8988T (cell line): Measurements from ENCODE around the gene IL36RN.
"Not testable (repeated sequence)": the region's sequence is repeated elsewhere in the genome, so short reads cannot be mapped to it uniquely, and the experiment has no call there.

Source experiments
- DNase-seq: peaks from one replicate; pipeline ENCODE4 v3.0.0; 2011

The IL36RN gene

GRCh38 chr2:113075600-113075999 lies 16.6 kb downstream of the IL36RN start:
- no peak for DNase-seq

GRCh38 chr2:113076954-113077669 lies 18.1 kb downstream of the IL36RN start:
- DNase-seq: no peak

GRCh38 chr2:113077921-113078320 lies 18.9 kb downstream of the IL36RN start:
- no peak for DNase-seq

- no peak for DNase-seq
These were observed 19.4 kb downstream of the IL36RN start for GRCh38 chr2:113078350-113078839.

GRCh38 chr2:113079131-113079530 lies 20.1 kb downstream of the IL36RN start:
- DNase-seq: no peak

GRCh38 chr2:113080134-113080533 lies 21.1 kb downstream of the IL36RN start:
- no peak for DNase-seq

GRCh38 chr2:113081488-113082210 lies 22.7 kb downstream of the IL36RN start:
- no peak for DNase-seq

GRCh38 chr2:113083296-113083695 lies 24.3 kb downstream of the IL36RN start:
- DNase-seq: no peak

- no peak for DNase-seq
These were observed 25.4 kb downstream of the IL36RN start for GRCh38 chr2:113084249-113085000.

GRCh38 chr2:113085542-113085941 lies 26.5 kb downstream of the IL36RN start:
- no peak for DNase-seq

GRCh38 chr2:113088213-113088992 lies 29.4 kb downstream of the IL36RN start:
- no peak for DNase-seq

- no peak for DNase-seq
These were observed 30.9 kb downstream of the IL36RN start for GRCh38 chr2:113089916-113090315.

GRCh38 chr2:113091231-113091896 lies 32.4 kb downstream of the IL36RN start:
- DNase-seq: no peak

GRCh38 chr2:113092864-113093612 lies 34.0 kb downstream of the IL36RN start:
- no peak for DNase-seq

GRCh38 chr2:113093613-113093977 lies 34.6 kb downstream of the IL36RN start:
- DNase-seq: no peak

GRCh38 chr2:113096306-113096705 lies 37.3 kb downstream of the IL36RN start:
- DNase-seq: not testable (repeated sequence)

- not testable (repeated sequence) for DNase-seq
These were observed 38.0 kb downstream of the IL36RN start for GRCh38 chr2:113096842-113097618.

- DNase-seq: no peak
These were observed 39.0 kb downstream of the IL36RN start for GRCh38 chr2:113098041-113098440.

GRCh38 chr2:113098532-113098931 lies 39.5 kb downstream of the IL36RN start:
- no peak for DNase-seq

GRCh38 chr2:113102133-113102532 lies 43.1 kb downstream of the IL36RN start:
- no peak for DNase-seq

- no peak for DNase-seq
These were observed 44.3 kb downstream of the IL36RN start for GRCh38 chr2:113103277-113103676.
